HG02870 (cell line): ENCODE results near the gene VEZF1.

ENCODE experiments used
- ATAC-seq: cut with Tn5 transposase; IDR thresholded peaks from one replicate; pipeline ENCODE4 v1.9.1; 2021; ENCODE audit warnings: mild to moderate bottlenecking, moderate library complexity; ENCODE audit not compliant: unreplicated experiment

Gene VEZF1

DNA sequence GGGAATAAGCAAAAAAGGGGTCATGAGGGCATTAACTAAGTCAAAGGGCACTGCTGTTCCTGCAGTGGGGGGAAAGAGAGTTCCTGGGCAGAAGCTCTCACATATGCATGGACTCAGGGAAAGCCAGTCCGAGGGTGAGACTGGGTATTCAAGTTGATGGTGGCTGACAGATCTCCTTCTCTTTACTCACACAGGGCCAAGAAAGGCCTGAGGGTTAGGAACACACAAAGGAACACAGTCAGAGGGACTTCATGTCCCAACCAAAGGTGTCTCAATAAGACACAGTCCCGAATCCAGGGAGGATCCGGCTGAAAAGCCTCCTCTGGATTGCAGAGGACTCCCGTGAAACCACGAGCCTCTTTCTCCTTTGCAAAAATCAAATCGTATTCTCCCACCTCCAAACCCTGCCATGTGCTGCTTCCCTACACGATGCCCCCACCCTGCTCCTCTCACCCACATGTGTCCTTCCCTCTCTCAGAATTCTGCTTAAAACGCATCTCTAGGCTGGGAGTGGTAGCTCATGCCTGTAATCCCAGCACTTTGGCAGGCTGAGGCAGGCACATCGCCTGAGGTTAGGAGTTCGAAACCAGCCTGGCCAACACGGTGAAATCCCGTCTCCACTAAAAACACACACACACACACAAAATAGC is 56.4 kb downstream of the VEZF1 start:
- no peak for ATAC-seq

DNA sequence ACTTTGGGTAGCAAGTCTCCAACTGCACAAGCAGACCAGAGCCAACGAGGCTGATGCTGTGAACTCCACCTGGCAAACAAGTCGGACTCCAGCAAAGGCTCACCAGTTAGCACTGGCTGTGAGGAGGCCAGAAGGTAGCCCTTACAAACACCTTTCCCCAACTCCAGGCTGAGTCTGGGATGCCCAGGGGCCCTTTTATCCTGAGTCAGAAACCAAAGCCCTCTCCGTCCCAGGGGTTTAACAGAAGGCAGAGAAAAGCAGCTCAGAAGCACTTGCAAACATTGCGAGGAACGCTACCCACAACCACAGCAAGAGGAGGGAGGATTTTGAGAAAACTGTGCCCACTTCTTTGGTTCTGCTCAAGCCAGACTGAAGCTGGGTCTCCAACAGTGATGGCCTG is 57.8 kb downstream of the VEZF1 start:
- ATAC-seq = no peak

DNA sequence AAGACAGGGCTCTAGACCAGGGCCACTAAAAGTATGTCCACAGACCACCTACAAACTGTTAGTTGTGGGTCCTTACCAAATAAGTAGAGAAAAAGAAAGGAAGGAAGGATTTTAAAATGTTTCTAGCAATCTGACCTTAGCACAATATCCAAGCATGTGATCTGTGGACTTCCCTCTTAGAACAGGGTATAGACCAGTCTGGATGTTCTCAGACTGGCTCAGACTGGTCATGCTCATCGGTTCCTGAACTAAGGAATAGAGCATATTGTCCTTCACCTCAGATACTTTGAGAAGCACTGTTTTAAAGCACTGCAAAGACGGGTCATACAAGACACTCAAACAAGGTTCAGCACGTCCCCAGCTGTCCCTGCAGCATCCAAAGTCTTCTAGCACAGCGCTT is 58.7 kb downstream of the VEZF1 start:
- no peak for ATAC-seq

DNA sequence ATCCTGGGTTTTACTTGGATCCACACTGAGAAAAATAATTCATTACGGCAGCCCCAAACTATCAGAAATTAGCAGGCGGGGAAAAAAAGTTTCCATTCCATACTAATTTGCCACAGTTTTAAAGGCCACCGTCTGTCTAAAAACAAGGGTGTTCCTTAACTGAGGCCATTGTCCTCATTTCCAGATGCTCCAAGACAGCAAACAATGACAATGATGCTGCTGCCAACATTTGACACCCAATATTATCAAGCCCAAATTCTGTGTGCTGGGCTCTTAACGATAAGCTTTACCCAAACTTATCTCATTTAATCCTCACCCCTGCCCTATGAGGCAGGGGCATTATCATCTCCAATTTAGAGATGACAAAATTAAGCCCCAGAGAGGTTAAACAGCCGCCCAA is 59.1 kb downstream of the VEZF1 start:
- no peak for ATAC-seq

DNA sequence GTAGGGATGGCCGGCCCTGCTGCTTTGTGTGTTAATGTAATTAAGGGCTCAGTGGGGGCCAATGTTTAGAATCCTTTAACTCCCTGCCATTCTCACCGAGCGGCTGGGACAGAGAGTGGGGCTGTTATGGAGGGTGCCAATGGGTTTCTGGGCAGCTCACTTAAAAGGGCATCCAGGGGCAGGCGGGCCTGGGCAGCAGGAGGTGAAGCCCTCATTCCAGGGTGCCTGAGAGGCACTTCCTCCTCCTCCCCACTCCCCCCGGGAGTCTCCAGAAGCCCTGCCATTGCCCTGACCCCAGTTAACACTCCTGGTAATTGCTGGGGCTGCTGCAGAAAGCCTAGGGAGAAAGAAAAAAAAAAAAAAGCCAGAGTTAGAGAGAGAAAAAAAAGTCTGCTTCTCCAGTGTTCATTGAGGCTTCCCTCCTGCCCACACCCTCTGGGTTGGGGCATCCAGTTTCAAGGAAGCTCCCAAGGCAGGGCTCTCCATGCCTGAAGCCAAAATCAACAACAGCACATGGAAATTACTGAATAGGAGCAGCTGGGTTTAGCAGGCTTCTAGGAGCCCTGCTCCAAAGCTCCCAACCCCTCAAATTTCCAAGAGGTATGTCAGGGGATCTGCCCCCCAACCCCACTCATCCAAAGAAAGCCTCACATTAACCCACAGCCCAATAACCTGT is 60.9 kb downstream of the VEZF1 start:
- ATAC-seq = no peak

DNA sequence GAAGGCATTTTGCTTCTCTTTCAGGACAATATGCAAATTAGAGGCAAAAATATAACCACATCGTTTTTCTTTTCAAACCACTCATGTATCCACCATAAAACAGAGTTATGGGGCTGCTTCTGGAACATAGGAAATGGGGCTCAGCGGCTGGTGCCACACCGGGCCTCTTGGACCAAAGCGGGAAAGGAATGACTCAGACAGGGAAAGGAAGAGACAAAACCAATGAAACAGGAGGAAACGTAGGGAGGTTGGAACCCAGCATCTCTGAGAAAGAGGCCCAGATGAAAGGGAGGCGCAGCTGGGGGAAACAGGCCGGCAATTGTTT is 61.4 kb downstream of the VEZF1 start:
- no peak for ATAC-seq

DNA sequence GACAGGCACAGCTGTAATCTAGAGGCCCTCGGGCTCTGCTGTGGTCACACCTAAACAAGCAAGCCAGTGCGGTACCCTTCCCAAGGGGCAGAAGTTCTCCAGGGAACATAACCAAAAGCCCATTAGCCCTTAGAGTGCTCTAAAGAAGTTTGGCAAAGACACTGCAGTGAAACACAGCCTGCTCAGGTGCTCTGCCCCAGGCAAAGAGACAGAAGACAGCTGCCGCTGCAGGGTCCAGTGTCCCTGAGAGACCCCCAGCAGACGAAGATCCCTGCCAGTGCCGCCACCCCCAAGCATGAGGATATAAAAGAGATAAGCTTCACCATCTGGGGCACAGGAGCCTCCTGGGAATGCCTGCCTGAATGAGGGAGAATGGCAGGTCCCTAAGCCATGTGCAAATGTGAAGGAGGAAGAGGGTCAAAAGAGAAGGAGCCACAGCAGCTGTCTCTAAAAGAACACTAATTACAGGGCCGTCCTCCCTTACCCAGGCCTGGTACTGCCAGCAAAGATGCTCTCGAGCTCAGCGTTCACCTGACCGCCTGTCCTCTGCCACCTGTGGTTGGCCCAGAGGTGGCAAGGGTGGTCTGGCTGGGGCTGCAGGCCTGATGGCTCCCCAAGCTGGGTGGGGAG is 62.6 kb downstream of the VEZF1 start:
- no peak for ATAC-seq

DNA sequence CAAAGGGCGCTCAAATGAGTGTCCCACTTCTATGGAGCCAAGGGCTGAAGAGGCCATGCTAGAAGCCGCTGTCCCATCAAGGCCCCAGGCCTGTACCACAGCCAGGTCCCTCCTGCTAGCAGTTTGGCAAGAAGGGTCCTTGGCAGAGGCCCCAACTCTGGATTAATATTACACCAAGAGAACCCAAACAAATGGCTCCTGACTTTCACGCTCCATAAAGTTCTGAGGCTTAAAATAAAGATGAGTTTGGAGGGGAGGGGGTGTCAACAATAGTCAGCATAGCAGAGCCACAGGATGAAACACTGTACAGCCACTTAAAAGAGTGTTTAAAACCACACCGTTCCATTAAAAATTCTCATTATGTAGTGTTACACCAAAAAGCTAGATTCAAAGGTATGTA is 63.4 kb downstream of the VEZF1 start:
- no peak for ATAC-seq
